GM23338 (cell line): Measurements from ENCODE around the gene SHANK2.

Experiments used
- CREB1 ChIP-seq: fragments of 250-450 bp; sonication (Bioruptor Pico); IDR thresholded peaks from 2 replicates; pipeline ENCODE4 v1.5.0; 2020; ENCODE audit warnings: low read depth, mild to moderate bottlenecking, moderate library complexity
- CTCF ChIP-seq, 2 experiments: fragments of 200-600 bp in 1 of 2; sonication (generic) in 1 of 2; conservative IDR thresholded peaks; 2 replicates each; pipeline versions ENCODE4 v1.5.1 to v1.6.1; 2016 to 2017; ENCODE audit warnings: antibody characterized with exemption in 2 of 2, low read depth in 2 of 2, mild to moderate bottlenecking in 2 of 2, moderate library complexity in 1 of 2
- EZH2 ChIP-seq: fragments of 200-600 bp; sonication (generic); IDR thresholded peaks from one replicate; pipeline ENCODE4 v1.8.0; 2017; ENCODE audit warnings: antibody characterized with exemption, mild to moderate bottlenecking, low read depth; ENCODE audit not compliant: unreplicated experiment
- EZH2phosphoT487 ChIP-seq: fragments of 200-600 bp; sonication (generic); IDR thresholded peaks from one replicate; pipeline ENCODE4 v1.8.1; 2018; ENCODE audit warnings: antibody characterized with exemption; ENCODE audit not compliant: unreplicated experiment
- JUNB ChIP-seq: IDR thresholded peaks from one replicate; pipeline ENCODE4 v1.6.1; 2016; ENCODE audit warnings: antibody characterized with exemption; ENCODE audit not compliant: unreplicated experiment
- POLR2AphosphoS5 ChIP-seq: IDR thresholded peaks from 2 replicates; pipeline ENCODE4 v1.6.1; 2016; ENCODE audit warnings: antibody characterized with exemption, low read depth
- STAT1 ChIP-seq: IDR thresholded peaks from one replicate; pipeline ENCODE4 v1.6.1; 2016; ENCODE audit warnings: antibody characterized with exemption; ENCODE audit not compliant: unreplicated experiment
- ZNF331 ChIP-seq: fragments of 250-450 bp; sonication (Bioruptor Pico); IDR thresholded peaks from 2 replicates; pipeline ENCODE4 v1.5.0; 2020; ENCODE audit warnings: low read depth, mild to moderate bottlenecking, moderate library complexity
- TF ChIP-seq, protein P1 (sequence below): IDR thresholded peaks from one replicate; pipeline ENCODE4 v1.6.1; 2018; ENCODE audit warnings: antibody characterized with exemption; ENCODE audit not compliant: unreplicated experiment
- TF ChIP-seq, protein P2 (sequence below): IDR thresholded peaks from 2 replicates; pipeline ENCODE4 v1.6.1; 2016; ENCODE audit warnings: antibody characterized with exemption

DNA sequence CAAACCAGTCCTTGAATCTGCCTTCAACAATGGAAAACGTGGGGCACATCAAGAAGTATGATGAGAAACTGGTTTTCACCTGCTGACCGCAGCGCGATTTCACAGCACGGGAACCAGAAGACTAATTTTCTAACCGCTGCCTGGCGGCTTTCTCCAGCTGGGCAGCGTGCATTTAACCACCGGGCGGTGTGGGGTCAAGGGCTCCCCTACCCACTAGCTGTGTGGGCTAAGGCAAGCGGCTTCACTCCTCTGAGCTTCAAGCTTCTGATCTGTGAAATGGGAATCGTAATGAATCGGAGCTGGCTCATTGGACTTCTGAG is 4.2 kb downstream of the SHANK2 start:
- TF ChIP-seq ZNF331 (CRISPR knock-in tag) (no peak), CTCF (conservative IDR thresholded peaks at IDR 0.05; ENCODE audit: low read depth in 2 of 2) (no peak), POLR2AphosphoS5 (no peak), EZH2phosphoT487 (no peak), EZH2 (no peak), JUNB (no peak), CREB1 (CRISPR knock-in tag) (no peak), STAT1 (no peak)
- TF ChIP-seq, protein P1, sequence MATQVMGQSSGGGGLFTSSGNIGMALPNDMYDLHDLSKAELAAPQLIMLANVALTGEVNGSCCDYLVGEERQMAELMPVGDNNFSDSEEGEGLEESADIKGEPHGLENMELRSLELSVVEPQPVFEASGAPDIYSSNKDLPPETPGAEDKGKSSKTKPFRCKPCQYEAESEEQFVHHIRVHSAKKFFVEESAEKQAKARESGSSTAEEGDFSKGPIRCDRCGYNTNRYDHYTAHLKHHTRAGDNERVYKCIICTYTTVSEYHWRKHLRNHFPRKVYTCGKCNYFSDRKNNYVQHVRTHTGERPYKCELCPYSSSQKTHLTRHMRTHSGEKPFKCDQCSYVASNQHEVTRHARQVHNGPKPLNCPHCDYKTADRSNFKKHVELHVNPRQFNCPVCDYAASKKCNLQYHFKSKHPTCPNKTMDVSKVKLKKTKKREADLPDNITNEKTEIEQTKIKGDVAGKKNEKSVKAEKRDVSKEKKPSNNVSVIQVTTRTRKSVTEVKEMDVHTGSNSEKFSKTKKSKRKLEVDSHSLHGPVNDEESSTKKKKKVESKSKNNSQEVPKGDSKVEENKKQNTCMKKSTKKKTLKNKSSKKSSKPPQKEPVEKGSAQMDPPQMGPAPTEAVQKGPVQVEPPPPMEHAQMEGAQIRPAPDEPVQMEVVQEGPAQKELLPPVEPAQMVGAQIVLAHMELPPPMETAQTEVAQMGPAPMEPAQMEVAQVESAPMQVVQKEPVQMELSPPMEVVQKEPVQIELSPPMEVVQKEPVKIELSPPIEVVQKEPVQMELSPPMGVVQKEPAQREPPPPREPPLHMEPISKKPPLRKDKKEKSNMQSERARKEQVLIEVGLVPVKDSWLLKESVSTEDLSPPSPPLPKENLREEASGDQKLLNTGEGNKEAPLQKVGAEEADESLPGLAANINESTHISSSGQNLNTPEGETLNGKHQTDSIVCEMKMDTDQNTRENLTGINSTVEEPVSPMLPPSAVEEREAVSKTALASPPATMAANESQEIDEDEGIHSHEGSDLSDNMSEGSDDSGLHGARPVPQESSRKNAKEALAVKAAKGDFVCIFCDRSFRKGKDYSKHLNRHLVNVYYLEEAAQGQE: no peak
- TF ChIP-seq, protein P2, sequence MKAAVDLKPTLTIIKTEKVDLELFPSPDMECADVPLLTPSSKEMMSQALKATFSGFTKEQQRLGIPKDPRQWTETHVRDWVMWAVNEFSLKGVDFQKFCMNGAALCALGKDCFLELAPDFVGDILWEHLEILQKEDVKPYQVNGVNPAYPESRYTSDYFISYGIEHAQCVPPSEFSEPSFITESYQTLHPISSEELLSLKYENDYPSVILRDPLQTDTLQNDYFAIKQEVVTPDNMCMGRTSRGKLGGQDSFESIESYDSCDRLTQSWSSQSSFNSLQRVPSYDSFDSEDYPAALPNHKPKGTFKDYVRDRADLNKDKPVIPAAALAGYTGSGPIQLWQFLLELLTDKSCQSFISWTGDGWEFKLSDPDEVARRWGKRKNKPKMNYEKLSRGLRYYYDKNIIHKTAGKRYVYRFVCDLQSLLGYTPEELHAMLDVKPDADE: no peak
